HG03103 (cell line): ENCODE data around the gene OS9.

ENCODE experiments used
- ATAC-seq: cut with Tn5 transposase; IDR thresholded peaks from one replicate; pipeline ENCODE4 v1.9.1; 2021; ENCODE audit warnings: low read depth; ENCODE audit not compliant: unreplicated experiment

The OS9 gene

GRCh38 chr12:57722716-57723629 is 29.0 kb downstream of the OS9 start:
- ATAC-seq = no peak

- no peak for ATAC-seq
Measured at GRCh38 chr12:57723630-57723962, 29.7 kb downstream of the OS9 start.

GRCh38 chr12:57724003-57724935 is 30.3 kb downstream of the OS9 start:
- no peak for ATAC-seq

- ATAC-seq = no peak
Measured at GRCh38 chr12:57724936-57725740, 31.2 kb downstream of the OS9 start.

GRCh38 chr12:57725851-57726150 is 31.9 kb downstream of the OS9 start:
- ATAC-seq = no peak

GRCh38 chr12:57726151-57726883 is 32.4 kb downstream of the OS9 start:
- ATAC-seq = no peak

- ATAC-seq = no peak
Measured at GRCh38 chr12:57726884-57727757, 33.2 kb downstream of the OS9 start.

- ATAC-seq = no peak
Measured at GRCh38 chr12:57727758-57728395, 33.9 kb downstream of the OS9 start.

GRCh38 chr12:57729321-57729844 is 35.5 kb downstream of the OS9 start:
- ATAC-seq = no peak

GRCh38 chr12:57730336-57731067 is 36.6 kb downstream of the OS9 start:
- ATAC-seq = no peak

- ATAC-seq = no peak
Measured at GRCh38 chr12:57731411-57732080, 37.6 kb downstream of the OS9 start.

- ATAC-seq = no peak
Measured at GRCh38 chr12:57732270-57732669, 38.3 kb downstream of the OS9 start.

GRCh38 chr12:57732726-57733593 is 39.0 kb downstream of the OS9 start:
- no peak for ATAC-seq

GRCh38 chr12:57733928-57734327 is 40.0 kb downstream of the OS9 start:
- ATAC-seq = no peak

GRCh38 chr12:57734591-57734990 is 40.7 kb downstream of the OS9 start:
- no peak for ATAC-seq

- no peak for ATAC-seq
Measured at GRCh38 chr12:57735198-57735855, 41.4 kb downstream of the OS9 start.
